Left lobe of liver (tissue), 2 donors: Measurements from ENCODE around the gene DIP2C. TPM values are rescaled to one million over a fixed set of nuclear protein-coding genes. Genes with fewer than 3 reads are reported as not detected.
"Not testable (repeated sequence)": the region's sequence is repeated elsewhere in the genome, so short reads cannot be mapped to it uniquely, and the experiment has no call there.

ENCODE experiments used
- ATAC-seq: fragments of 200-7000 bp; cut with Tn5 transposase; one replicate; pipeline ENCODE4 v1.9.1; 2020; ENCODE audit warnings: mild to moderate bottlenecking, moderate library complexity
- DNase-seq: peaks from one replicate; pipeline ENCODE4 v3.0.0-alpha.2; 2020; ENCODE audit warnings: low spot score
- total RNA-seq: library from RNA; stranded (reverse); gene quantifications from one replicate; pipeline ENCODE4 v1.2.1, GENCODE V29; 2021
- donor health status: DM: no; HTN: no; CAD: no; lungs with moderate emphysema.
- donor health status: DM: no; HTN: yes; CAD: no.

Gene DIP2C
- total RNA-seq, 1 donor from 2014 or later, result 13.9 TPM

GRCh38 chr10:275680-276079, 413.8 kb downstream of the DIP2C start:
- ATAC-seq, result no peak
- DNase-seq, result no peak

- no peak for ATAC-seq
- DNase-seq, result no peak
These were observed 414.6 kb downstream of the DIP2C start for GRCh38 chr10:274866-275265.

GRCh38 chr10:273088-273487, 416.4 kb downstream of the DIP2C start:
- DNase-seq, result no peak
- no peak for ATAC-seq

- DNase-seq (no peak), ATAC-seq (no peak)
These were observed 417.7 kb downstream of the DIP2C start for GRCh38 chr10:271722-272121.

GRCh38 chr10:271201-271600, 418.3 kb downstream of the DIP2C start:
- no peak for DNase-seq
- ATAC-seq, result no peak

GRCh38 chr10:269440-270074, 419.9 kb downstream of the DIP2C start:
- no peak for ATAC-seq
- DNase-seq, result no peak

GRCh38 chr10:267705-268104, 421.8 kb downstream of the DIP2C start:
- ATAC-seq (no peak), DNase-seq (no peak)

GRCh38 chr10:266974-267425, 422.5 kb downstream of the DIP2C start:
- no peak for DNase-seq
- ATAC-seq, result no peak

- not testable (repeated sequence) for DNase-seq, ATAC-seq
These were observed 423.5 kb downstream of the DIP2C start for GRCh38 chr10:265816-266588.

GRCh38 chr10:265074-265440, 424.4 kb downstream of the DIP2C start:
- not testable (repeated sequence) for DNase-seq, ATAC-seq

GRCh38 chr10:264160-265073, 425.1 kb downstream of the DIP2C start:
- ATAC-seq, DNase-seq: not testable (repeated sequence)

- ATAC-seq, result no peak
- DNase-seq, result no peak
These were observed 428.5 kb downstream of the DIP2C start for GRCh38 chr10:260819-261429.

- ATAC-seq, result no peak
- no peak for DNase-seq
These were observed 437.4 kb downstream of the DIP2C start for GRCh38 chr10:251982-252582.

- no peak for ATAC-seq
- no peak for DNase-seq
These were observed 441.2 kb downstream of the DIP2C start for GRCh38 chr10:248307-248706.

- DNase-seq (no peak), ATAC-seq (no peak)
These were observed 442.0 kb downstream of the DIP2C start for GRCh38 chr10:247480-247879.

GRCh38 chr10:246431-246830, 443.0 kb downstream of the DIP2C start:
- no peak for ATAC-seq
- no peak for DNase-seq

- ATAC-seq, result no peak
- no peak for DNase-seq
These were observed 445.2 kb downstream of the DIP2C start for GRCh38 chr10:244227-244626.

- ATAC-seq (no peak), DNase-seq (no peak)
These were observed 447.4 kb downstream of the DIP2C start for GRCh38 chr10:241966-242643.

GRCh38 chr10:241451-241850, 448.0 kb downstream of the DIP2C start:
- no peak for DNase-seq
- no peak for ATAC-seq

- DNase-seq, result no peak
- no peak for ATAC-seq
These were observed 450.4 kb downstream of the DIP2C start for GRCh38 chr10:239109-239508.
